Measurements from ENCODE around the gene GPX7.

The GPX7 gene

DNA sequence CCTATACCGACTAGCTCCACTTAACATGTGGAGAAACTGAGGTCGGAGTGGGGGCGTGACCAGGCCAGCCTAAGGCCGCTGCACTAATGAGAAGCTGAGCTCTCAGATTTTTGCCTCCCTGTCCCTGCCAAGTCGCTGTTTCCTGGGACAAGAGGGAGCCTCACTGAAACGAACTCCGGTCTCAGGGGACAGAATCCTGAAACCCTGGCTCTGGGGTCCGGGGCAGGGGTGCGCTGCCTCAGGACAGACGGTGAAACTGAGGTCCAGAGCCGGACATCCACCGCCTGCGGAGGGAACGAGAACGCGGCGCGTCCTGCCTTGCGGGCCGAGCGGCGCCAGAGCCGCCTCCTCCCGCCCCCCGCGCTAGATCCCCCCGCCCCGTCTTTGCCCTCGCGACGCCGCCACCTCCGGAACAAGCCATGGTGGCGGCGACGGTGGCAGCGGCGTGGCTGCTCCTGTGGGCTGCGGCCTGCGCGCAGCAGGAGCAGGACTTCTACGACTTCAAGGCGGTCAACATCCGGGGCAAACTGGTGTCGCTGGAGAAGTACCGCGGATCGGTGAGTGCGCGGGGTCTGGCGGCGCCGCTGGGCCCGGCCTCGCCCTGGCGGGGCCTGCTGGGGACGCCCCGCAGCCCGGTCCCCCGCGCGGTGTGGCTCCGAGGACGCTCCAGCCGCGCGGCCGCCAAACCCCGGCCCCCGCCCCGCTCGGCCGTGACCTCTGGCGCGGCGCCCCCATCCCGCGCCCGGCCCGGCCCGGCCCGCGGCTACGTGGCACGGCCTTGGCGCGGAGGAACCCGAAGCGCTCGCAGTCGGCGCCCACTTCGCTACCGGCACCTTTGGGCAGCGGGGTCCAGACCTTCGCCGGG is at the start of gene GPX7:
TSS of gene GPX7 (plus strand) at position 381 of the 865 bp plus-strand sequence. CDS start at position 420, 39 bp downstream.
- Histone ChIP-seq H3K36me3 (ENCODE audit: insufficient read depth, low read depth, low read length) (no peaks in the 10 kb centered on the region), H3K27me3 (ENCODE audit: insufficient read depth, low read length) (peaks cover 40% of the 10 kb centered on the region), H3K4me1 (ENCODE audit: insufficient read depth, low read length) (no peaks in the 10 kb centered on the region), H3K9me3 (ENCODE audit: insufficient read depth, low read depth, low read length) (no peaks in the 10 kb centered on the region), H3K27ac (ENCODE audit: low read length) (no peak within 1 kb of the TSS), H3K9ac (ENCODE audit: low read depth, low read length) (peak within 1 kb of the TSS; percentile 60; the same call in 1 of the 2 replicates), H3K4me3 (ENCODE audit: low read length) (peak within 1 kb of the TSS; percentile 66)

DNA sequence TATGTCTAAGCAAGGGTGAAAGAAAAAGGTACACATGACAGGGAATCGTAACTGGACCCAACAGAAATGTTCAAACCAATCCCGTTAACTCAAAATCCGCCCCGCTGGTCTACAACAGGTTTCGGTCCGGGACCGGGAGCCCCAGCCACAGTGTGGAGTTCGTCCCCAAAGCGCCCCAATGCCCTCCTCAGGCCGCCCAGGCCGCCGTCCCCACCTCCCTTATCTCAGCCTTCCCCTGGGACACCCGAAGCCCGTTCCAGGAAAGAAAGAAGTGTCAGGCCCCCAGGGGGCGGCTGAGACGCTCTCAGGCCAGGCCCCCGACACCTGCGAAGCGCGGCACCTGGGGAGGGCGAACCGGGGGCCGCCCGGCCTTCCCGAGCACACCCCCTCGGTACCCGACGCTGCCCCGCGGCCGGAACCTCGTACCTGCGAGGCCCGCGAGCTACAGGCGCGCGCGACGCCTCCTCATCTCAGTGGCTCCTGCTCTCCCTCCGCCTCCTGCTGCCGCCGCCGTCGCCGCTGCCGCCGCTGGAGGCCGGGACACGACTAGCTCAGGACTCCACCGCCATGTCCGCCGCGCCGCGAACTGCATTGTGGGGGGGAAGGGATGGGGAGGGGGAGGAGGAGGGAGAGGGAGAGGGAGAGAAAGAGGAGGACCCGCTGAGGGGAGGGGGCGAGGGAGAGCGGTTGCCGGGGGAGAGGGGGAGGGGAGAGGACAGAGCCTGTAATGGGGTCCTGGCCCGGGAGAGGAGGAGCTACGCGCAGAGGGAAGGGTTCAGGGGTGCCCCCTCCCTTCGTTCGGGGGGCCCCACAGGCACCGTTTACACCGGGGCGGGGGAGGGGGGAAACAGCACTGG is 49.4 kb upstream of the GPX7 start, which contains the start of gene TUT4:
TSS of gene TUT4 (minus strand) at position 588 of the 857 bp plus-strand sequence. CDS start 26,812 bp downstream, outside the sequence.
- peaks cover 22% of the 10 kb centered on the region for H3K4me1 ChIP-seq (ENCODE audit: insufficient read depth, low read length)
- H3K9me3 ChIP-seq (ENCODE audit: insufficient read depth, low read depth, low read length), result no peaks in the 10 kb centered on the region
- peak within 1 kb of the TSS; percentile 89 for H3K4me3 ChIP-seq (ENCODE audit: low read length)
- H3K27me3 ChIP-seq (ENCODE audit: insufficient read depth, low read length), result no peaks in the 10 kb centered on the region; the same call in 1 of the 2 replicates
- peak within 1 kb of the TSS; percentile 91 for H3K9ac ChIP-seq (ENCODE audit: low read depth, low read length)
- H3K36me3 ChIP-seq (ENCODE audit: insufficient read depth, low read depth, low read length), result no peaks in the 10 kb centered on the region
- peak within 1 kb of the TSS; percentile 72 for H3K27ac ChIP-seq (ENCODE audit: low read length)

DNA sequence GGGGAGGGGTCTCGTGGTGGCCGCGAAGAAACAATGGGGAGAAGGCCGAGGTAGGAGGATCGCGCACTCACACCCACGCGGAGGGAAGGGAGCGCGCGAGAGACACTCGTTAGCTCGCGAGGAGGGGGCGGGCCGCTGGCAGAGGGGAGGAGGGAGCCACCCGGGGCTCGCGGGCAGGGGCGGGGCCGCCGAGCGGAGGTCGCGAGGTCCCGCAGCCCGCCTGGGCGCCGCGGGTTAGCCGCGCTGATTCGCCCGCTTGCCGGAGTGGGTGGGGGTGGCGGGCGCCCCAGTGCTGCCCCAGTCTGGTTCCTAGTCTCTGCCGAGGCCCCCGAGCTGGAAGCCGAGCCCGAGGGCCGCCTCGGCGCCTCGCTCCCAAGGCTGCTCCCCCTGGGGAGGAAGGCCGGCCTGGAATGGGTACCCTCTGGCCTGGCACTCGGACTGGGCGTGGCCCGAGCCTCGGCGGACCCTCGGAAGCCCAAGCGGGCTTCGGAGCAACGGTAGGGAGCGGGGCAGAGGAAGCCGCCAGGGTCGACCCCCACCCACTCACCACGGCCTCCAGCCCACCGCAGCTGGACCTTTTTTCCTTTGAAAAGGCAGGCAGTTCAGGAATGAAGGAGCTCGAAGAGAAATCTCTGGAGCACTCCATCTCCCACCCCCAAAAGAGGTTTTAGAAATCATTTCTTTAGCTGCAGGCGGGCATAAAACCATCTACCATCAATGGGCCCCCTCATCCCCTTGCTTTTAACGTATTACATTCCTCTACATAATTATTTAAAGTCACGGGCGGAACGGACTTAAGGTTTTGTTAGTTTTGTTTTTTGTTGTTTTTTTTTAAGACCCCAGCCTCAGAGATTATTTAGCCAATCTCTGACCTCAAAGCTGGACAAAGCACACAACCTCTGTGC is 48.6 kb upstream of the GPX7 start:
- no peaks in the 10 kb centered on the region for H3K36me3 ChIP-seq (ENCODE audit: insufficient read depth, low read depth, low read length)
- H3K9ac ChIP-seq (ENCODE audit: low read depth, low read length), result peak overlapping the region; percentile 91
- no peaks in the 10 kb centered on the region; the same call in 1 of the 2 replicates for H3K27me3 ChIP-seq (ENCODE audit: insufficient read depth, low read length)
- peaks cover 22% of the 10 kb centered on the region for H3K4me1 ChIP-seq (ENCODE audit: insufficient read depth, low read length)
- no peaks in the 10 kb centered on the region for H3K9me3 ChIP-seq (ENCODE audit: insufficient read depth, low read depth, low read length)
- H3K27ac ChIP-seq (ENCODE audit: low read length), result peak overlapping the region; percentile 72
- H3K4me3 ChIP-seq (ENCODE audit: low read length), result peak overlapping the region; percentile 89

DNA sequence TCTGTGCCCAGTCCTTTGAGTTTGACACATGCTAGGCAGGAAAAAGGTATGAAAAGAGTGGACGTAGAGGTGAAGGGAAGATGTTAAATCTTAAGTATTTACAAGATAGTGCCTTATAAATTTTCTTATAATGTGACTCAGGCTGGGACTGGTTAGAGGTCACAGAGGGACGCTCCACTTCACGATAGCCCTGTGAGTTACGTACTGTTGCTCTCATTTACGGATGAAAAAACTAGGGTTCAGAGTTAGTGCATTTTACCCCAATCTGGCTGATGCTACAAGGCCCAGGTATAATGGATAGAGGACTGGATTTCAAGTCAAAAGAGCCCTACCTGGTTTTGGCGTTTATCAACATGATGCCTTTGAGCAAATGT is 47.9 kb upstream of the GPX7 start:
- H3K27ac ChIP-seq (ENCODE audit: low read length), result peak overlapping the region; percentile 72
- H3K4me3 ChIP-seq (ENCODE audit: low read length), result peak overlapping the region; percentile 89
- H3K36me3 ChIP-seq (ENCODE audit: insufficient read depth, low read depth, low read length), result no peaks in the 10 kb centered on the region
- peaks cover 22% of the 10 kb centered on the region for H3K4me1 ChIP-seq (ENCODE audit: insufficient read depth, low read length)
- H3K9me3 ChIP-seq (ENCODE audit: insufficient read depth, low read depth, low read length), result no peaks in the 10 kb centered on the region
- no peaks in the 10 kb centered on the region; the same call in 1 of the 2 replicates for H3K27me3 ChIP-seq (ENCODE audit: insufficient read depth, low read length)
- H3K9ac ChIP-seq (ENCODE audit: low read depth, low read length), result peak overlapping the region; percentile 91; the same call in 1 of the 2 replicates

DNA sequence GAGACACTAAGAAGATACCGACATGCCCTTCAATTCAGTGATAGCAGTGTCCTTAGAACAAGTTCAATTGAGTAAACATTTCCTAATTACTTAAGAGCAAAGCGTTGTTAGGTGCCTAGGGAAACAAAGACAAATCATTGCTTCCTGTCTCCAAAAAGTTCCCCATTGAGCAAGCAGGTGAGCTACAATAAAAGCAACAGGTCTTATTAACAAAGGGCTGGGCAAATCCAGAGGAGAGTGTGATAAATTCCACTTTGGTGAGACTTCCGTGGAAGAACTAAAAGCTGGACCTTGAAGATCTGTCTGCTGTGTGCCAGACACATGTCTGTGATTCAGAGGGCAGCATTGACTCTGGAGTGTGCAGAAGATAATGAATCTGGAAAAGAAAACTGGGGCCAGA is 47.4 kb upstream of the GPX7 start:
- no peaks in the 10 kb centered on the region; the same call in 1 of the 2 replicates for H3K27me3 ChIP-seq (ENCODE audit: insufficient read depth, low read length)
- no peaks in the 10 kb centered on the region for H3K36me3 ChIP-seq (ENCODE audit: insufficient read depth, low read depth, low read length)
- H3K27ac ChIP-seq (ENCODE audit: low read length), result no peak overlapping the region
- H3K9me3 ChIP-seq (ENCODE audit: insufficient read depth, low read depth, low read length), result no peaks in the 10 kb centered on the region
- H3K9ac ChIP-seq (ENCODE audit: low read depth, low read length), result peak overlapping the region; percentile 91; the same call in 1 of the 2 replicates
- peaks cover 22% of the 10 kb centered on the region for H3K4me1 ChIP-seq (ENCODE audit: insufficient read depth, low read length)
- peak overlapping the region; percentile 89 for H3K4me3 ChIP-seq (ENCODE audit: low read length)

DNA sequence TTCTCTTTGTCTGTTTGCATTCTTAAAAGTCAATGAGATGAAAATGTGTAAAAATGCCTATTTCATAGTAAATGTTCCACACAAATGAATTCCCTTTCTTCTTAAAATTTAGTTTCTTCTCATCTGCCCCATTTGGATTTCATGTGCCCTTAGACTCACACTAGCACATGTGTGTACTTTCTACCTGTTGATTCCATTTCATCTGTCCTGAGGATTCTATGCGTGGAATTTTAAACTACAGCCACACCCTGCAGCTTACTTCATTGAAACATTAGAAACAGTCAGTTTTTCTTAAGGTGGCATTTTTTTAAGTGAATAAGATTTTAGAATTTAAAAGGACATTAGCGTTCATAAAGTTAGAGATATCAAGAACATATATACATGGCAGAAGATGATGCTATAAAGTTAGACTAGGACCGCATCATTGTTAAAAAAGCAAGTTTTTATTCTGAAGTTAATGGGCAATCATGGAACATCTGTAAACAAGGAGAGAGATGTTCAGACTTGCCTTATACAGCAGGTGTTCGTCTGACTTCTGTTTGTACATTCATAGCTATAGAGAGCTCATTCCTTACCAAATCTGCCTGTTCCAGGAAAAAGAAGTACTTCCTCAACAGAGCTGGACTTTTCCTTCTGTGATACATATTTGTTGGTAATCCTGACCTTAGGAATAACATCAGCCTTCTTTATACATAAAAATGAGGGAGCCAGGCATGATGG is 45.4 kb upstream of the GPX7 start:
- Histone ChIP-seq H3K27ac (ENCODE audit: low read length) (no peak overlapping the region), H3K9ac (ENCODE audit: low read depth, low read length) (no peak overlapping the region), H3K4me3 (ENCODE audit: low read length) (no peak overlapping the region), H3K4me1 (ENCODE audit: insufficient read depth, low read length) (peaks cover 13% of the 10 kb centered on the region), H3K9me3 (ENCODE audit: insufficient read depth, low read depth, low read length) (no peaks in the 10 kb centered on the region), H3K36me3 (ENCODE audit: insufficient read depth, low read depth, low read length) (no peaks in the 10 kb centered on the region), H3K27me3 (ENCODE audit: insufficient read depth, low read length) (no peaks in the 10 kb centered on the region; the same call in 1 of the 2 replicates)

DNA sequence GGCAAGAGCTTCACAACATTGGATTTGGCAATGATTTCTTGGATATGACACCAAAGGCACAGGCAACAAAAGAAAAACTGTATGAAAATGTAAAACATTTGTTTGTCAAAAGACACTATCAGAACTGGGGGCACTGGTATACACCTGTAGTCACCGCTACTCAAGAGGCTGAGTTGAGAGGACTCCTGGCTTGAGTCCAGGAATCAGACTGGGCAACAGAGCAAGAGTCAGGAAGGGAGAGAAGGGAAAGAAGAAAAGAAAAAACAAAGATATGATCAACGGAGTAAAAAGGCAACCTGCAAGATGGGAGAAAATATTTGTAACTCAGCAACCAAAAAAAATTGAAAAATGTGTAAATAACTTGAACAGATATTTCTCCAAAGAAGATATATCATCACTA is 43.2 kb upstream of the GPX7 start:
- no peaks in the 10 kb centered on the region for H3K36me3 ChIP-seq (ENCODE audit: insufficient read depth, low read depth, low read length)
- H3K9me3 ChIP-seq (ENCODE audit: insufficient read depth, low read depth, low read length), result no peaks in the 10 kb centered on the region
- H3K27me3 ChIP-seq (ENCODE audit: insufficient read depth, low read length), result no peaks in the 10 kb centered on the region
- no peak overlapping the region for H3K9ac ChIP-seq (ENCODE audit: low read depth, low read length)
- H3K27ac ChIP-seq (ENCODE audit: low read length), result no peak overlapping the region
- no peak overlapping the region for H3K4me3 ChIP-seq (ENCODE audit: low read length)
- H3K4me1 ChIP-seq (ENCODE audit: insufficient read depth, low read length), result peaks cover 13% of the 10 kb centered on the region

DNA sequence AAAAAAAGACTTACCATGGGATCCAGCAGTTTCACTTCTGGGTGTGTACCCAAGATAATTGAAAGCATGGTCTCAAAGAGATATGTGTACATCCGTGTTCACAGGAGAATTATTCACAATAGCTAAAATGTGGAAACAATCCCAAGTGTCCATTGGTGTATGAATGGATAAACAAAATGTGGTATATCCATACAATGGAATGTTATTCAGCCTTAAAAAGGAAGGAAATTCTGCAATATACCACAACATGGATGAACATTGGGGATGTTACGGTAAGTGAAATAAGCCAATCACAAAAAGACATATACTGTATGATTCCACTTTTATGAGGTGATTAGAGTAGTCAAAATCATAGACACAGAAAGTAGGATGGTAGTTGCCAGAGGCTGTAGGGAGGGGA is 42.3 kb upstream of the GPX7 start:
- H3K9me3 ChIP-seq (ENCODE audit: insufficient read depth, low read depth, low read length), result no peaks in the 10 kb centered on the region

DNA sequence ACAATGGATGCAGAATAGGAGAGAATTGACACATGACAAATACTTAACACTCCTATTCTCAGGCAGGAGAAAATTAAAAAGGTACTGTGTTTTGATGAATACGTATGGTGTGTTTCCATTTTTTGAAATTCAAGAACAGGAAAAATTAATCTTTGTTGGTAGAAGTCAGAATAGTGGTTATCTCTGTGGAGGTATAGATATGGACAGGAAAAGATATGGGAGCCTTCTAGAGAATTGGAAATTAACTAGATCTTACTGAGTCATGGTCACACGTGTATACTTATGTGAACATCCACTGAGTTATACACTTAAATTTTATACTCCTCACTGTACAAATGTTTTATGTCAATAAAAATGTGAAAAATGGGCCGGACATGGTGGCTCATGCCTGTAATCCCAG is 39.4 kb upstream of the GPX7 start:
- Histone ChIP-seq H3K27me3 (ENCODE audit: insufficient read depth, low read length) (no peaks in the 10 kb centered on the region), H3K4me3 (ENCODE audit: low read length) (no peak overlapping the region), H3K9me3 (ENCODE audit: insufficient read depth, low read depth, low read length) (no peaks in the 10 kb centered on the region), H3K27ac (ENCODE audit: low read length) (no peak overlapping the region), H3K4me1 (ENCODE audit: insufficient read depth, low read length) (no peaks in the 10 kb centered on the region), H3K36me3 (ENCODE audit: insufficient read depth, low read depth, low read length) (no peaks in the 10 kb centered on the region), H3K9ac (ENCODE audit: low read depth, low read length) (no peak overlapping the region)

More for the DNA sequence above, 42.3 kb upstream of the GPX7 start:
- no peak overlapping the region for H3K9ac ChIP-seq (ENCODE audit: low read depth, low read length)
- H3K27ac ChIP-seq (ENCODE audit: low read length), result no peak overlapping the region
- H3K27me3 ChIP-seq (ENCODE audit: insufficient read depth, low read length), result no peaks in the 10 kb centered on the region
- H3K36me3 ChIP-seq (ENCODE audit: insufficient read depth, low read depth, low read length), result no peaks in the 10 kb centered on the region
- peaks cover 5% of the 10 kb centered on the region; the same call in 1 of the 2 replicates for H3K4me1 ChIP-seq (ENCODE audit: insufficient read depth, low read length)
- H3K4me3 ChIP-seq (ENCODE audit: low read length), result no peak overlapping the region

DNA sequence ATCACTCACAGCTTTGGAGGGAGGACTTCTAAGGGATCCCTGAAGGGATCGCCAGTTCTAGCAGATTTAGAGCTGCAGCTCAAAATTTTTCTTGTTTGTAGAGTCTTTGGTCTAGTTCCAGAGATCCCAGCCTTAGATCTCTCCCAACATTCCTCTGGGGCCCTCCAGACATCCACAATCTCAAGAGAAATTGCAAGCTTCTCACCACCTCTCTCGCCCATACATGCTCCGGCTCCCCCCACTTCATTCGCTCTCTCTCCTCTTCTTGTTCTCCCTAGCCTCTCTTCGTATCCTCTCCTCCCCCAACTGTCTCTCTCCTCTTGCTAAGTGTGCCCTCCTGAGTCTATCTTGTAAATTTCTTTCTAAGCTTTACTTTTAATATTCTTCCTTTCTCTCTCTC is 34.2 kb upstream of the GPX7 start:
- H3K4me1 ChIP-seq (ENCODE audit: insufficient read depth, low read length), result no peaks in the 10 kb centered on the region
- H3K27me3 ChIP-seq (ENCODE audit: insufficient read depth, low read length), result no peaks in the 10 kb centered on the region
- peak overlapping the region; percentile 2; the same call in 1 of the 2 replicates for H3K9ac ChIP-seq (ENCODE audit: low read depth, low read length)
- no peaks in the 10 kb centered on the region for H3K9me3 ChIP-seq (ENCODE audit: insufficient read depth, low read depth, low read length)
- no peak overlapping the region for H3K27ac ChIP-seq (ENCODE audit: low read length)
- no peaks in the 10 kb centered on the region for H3K36me3 ChIP-seq (ENCODE audit: insufficient read depth, low read depth, low read length)
- no peak overlapping the region for H3K4me3 ChIP-seq (ENCODE audit: low read length)
